ENCODE measurements around the gene TRAF7.

The TRAF7 gene

DNA sequence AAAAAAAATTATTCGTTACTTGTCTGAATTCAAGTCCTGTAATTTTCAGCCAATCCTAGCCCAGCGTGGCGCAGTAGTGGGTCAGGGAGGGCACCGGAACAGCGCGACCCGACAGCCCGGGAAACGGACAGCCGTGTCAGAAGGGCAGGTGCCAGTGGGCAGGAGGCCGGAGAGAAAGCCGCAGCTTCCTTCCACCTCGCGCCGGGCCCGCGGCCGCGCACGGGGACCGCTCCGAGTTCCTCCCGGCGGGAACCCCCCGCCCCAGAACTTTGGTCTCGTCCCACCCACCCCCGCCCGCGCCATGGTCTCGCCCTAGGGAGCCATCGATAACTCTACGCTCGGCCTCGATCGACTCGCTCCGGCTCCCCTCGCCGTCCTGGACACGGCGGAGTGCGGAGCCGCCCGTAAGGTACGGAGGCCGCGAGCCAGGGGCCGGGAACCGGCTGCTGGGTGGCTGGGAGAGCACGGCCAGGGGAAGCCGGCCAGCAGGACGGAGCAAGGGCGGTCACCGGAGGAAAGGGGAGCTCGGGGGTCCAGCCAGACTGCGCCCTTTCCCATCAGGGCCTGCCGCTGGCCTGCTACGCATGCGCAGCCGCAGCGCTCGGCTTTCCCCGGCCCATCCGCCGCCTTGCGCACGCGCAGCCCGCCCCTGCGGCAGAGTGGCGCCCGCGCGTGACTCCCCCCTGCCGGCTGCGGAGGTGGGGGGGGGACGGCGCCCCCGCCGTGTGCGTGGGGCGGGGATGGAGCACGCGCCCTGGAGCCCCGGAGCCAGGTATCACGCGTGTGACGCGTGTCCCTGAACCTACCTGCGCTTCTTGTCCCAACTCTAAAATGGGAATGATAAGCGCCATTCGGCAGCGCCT lies 49.8 kb downstream of the TRAF7 start, which contains the start of gene MLST8:
TSS of gene MLST8 (plus strand) at position 351 of the 863 bp plus-strand sequence. CDS start 632 bp downstream, outside the sequence.
- peak within 1 kb of the TSS; percentile 95 to 100 for H3K4me3 ChIP-seq (ENCODE audit: low read depth in 1 of 2, low read length in 1 of 2)
- peaks cover 17% of the 10 kb centered on the region for H3K27me3 ChIP-seq
- H3K27ac ChIP-seq = peak within 1 kb of the TSS; percentile 88
- peaks cover 24% of the 10 kb centered on the region for H3K36me3 ChIP-seq
- TF ChIP-seq, protein P1, sequence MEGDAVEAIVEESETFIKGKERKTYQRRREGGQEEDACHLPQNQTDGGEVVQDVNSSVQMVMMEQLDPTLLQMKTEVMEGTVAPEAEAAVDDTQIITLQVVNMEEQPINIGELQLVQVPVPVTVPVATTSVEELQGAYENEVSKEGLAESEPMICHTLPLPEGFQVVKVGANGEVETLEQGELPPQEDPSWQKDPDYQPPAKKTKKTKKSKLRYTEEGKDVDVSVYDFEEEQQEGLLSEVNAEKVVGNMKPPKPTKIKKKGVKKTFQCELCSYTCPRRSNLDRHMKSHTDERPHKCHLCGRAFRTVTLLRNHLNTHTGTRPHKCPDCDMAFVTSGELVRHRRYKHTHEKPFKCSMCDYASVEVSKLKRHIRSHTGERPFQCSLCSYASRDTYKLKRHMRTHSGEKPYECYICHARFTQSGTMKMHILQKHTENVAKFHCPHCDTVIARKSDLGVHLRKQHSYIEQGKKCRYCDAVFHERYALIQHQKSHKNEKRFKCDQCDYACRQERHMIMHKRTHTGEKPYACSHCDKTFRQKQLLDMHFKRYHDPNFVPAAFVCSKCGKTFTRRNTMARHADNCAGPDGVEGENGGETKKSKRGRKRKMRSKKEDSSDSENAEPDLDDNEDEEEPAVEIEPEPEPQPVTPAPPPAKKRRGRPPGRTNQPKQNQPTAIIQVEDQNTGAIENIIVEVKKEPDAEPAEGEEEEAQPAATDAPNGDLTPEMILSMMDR (IDR thresholded peaks at IDR 0.05) = peak; percentile 28
- no peaks in the 10 kb centered on the region for H3K9me3 ChIP-seq
- peaks cover 25 to 27% of the 10 kb centered on the region in 2 experiments for H3K4me1 ChIP-seq (ENCODE audit: control insufficient read depth in 1 of 2, insufficient read depth in 1 of 2, low read depth in 1 of 2, low read length in 1 of 2)

DNA sequence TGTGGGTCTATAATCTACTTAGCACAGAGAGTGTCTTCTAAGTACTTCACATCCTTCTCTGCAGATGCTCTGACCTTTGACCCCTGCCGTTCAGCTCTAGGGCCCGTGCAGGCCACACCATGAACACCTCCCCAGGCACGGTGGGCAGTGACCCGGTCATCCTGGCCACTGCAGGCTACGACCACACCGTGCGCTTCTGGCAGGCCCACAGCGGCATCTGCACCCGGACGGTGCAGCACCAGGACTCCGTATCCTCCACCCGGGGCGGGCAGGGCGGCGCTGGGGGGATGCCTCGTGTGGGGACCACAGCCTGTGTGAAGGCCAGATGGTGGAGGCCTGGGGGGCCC lies 50.4 kb downstream of the TRAF7 start:
- TF ChIP-seq, protein P1 (IDR thresholded peaks at IDR 0.05) = no peak
- Histone ChIP-seq H3K36me3 (peaks cover 24% of the 10 kb centered on the region), H3K9me3 (no peaks in the 10 kb centered on the region), H3K4me3 (ENCODE audit: low read depth in 1 of 2, low read length in 1 of 2) (peak overlapping the region; percentile 95 to 100), H3K27ac (peak overlapping the region; percentile 88), H3K27me3 (peaks cover 11% of the 10 kb centered on the region), H3K4me1 (ENCODE audit: control insufficient read depth in 1 of 2, insufficient read depth in 1 of 2, low read depth in 1 of 2, low read length in 1 of 2) (peaks cover 25 to 27% of the 10 kb centered on the region in 2 experiments)

DNA sequence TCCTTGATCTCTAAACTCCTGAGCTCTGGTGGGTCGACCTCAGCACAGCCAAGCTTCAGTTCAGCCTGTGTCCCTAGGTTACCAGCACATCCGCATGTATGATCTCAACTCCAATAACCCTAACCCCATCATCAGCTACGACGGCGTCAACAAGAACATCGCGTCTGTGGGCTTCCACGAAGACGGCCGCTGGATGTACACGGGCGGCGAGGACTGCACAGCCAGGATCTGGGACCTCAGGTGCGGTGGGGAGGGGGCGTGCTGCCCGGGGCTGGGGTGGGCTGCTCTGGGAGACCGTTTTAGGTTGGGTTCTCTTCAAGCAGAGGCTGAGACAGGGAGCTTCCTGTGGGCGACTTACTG lies 50.8 kb downstream of the TRAF7 start:
- Histone ChIP-seq H3K27me3 (peaks cover 10% of the 10 kb centered on the region), H3K27ac (peak overlapping the region; percentile 88), H3K36me3 (peaks cover 24% of the 10 kb centered on the region), H3K9me3 (no peaks in the 10 kb centered on the region), H3K4me3 (ENCODE audit: low read depth in 1 of 2, low read length in 1 of 2) (no peak overlapping the region), H3K4me1 (ENCODE audit: control insufficient read depth in 1 of 2, insufficient read depth in 1 of 2, low read depth in 1 of 2, low read length in 1 of 2) (peaks cover 26 to 27% of the 10 kb centered on the region in 2 experiments)
- TF ChIP-seq, protein P1 (IDR thresholded peaks at IDR 0.05) = no peak

DNA sequence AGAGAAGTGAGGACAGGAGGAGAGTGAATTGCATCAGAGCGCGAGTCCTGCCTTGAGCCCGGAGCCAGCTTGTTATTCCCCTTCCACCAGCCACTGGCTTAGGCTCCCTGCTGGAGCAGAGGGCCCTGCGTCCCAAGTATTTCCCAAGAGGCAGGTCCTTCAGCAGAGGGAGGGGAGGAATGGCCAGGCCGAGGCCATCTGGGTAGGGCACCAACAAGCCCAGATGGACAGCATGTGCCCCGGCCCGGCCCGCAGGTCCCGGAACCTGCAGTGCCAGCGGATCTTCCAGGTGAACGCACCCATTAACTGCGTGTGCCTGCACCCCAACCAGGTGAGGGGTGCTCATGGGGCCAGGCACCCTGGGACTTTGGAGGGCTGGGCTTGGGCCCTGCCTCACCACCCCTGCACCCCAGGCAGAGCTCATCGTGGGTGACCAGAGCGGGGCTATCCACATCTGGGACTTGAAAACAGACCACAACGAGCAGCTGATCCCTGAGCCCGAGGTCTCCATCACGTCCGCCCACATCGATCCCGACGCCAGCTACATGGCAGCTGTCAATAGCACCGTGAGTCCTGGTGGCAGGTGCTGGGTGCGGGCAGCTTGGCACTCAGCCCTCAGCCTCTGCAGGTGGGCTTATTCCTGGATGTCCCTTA lies 51.3 kb downstream of the TRAF7 start:
- H3K27ac ChIP-seq = peak overlapping the region; percentile 88
- H3K4me3 ChIP-seq (ENCODE audit: low read depth in 1 of 2, low read length in 1 of 2) = no peak overlapping the region
- peaks cover 31 to 32% of the 10 kb centered on the region in 2 experiments for H3K4me1 ChIP-seq (ENCODE audit: control insufficient read depth in 1 of 2, insufficient read depth in 1 of 2, low read depth in 1 of 2, low read length in 1 of 2)
- TF ChIP-seq, protein P1 (IDR thresholded peaks at IDR 0.05) = no peak
- H3K36me3 ChIP-seq = peaks cover 24% of the 10 kb centered on the region
- peaks cover 4% of the 10 kb centered on the region for H3K27me3 ChIP-seq
- no peaks in the 10 kb centered on the region for H3K9me3 ChIP-seq

DNA sequence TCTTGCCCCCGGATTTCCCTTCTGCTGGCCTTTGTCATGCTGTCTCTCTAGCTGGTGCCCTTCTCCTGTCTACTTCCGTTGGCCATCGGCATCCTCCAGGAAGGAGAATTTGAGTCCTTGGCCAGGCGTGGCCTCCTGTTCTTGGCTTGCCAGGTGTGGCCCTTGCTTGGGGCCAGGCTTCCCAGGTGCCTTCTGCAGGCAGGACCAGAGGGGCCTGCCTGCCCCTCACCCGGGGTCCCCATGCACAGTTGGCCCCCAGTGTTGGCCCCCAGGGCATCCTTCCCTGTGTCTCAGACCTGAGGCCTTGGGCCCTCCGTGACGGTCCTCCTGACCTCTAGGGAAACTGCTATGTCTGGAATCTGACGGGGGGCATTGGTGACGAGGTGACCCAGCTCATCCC lies 52.3 kb downstream of the TRAF7 start:
- Histone ChIP-seq H3K36me3 (peaks cover 24% of the 10 kb centered on the region), H3K27me3 (no peaks in the 10 kb centered on the region), H3K4me1 (ENCODE audit: control insufficient read depth in 1 of 2, insufficient read depth in 1 of 2, low read depth in 1 of 2, low read length in 1 of 2) (peaks cover 40 to 42% of the 10 kb centered on the region in 2 experiments), H3K27ac (no peak overlapping the region), H3K9me3 (no peaks in the 10 kb centered on the region), H3K4me3 (ENCODE audit: low read depth in 1 of 2, low read length in 1 of 2) (no peak overlapping the region)
- TF ChIP-seq, protein P1 (IDR thresholded peaks at IDR 0.05) = no peak
